ENCODE results near the gene PIM3.

Gene PIM3

GRCh38 chr22:49925525-49926128 lies 34.9 kb upstream of the PIM3 start:
- DNase-seq, result peak; percentile 23
- no peaks in the 10 kb centered on the region for H3K9me2 ChIP-seq (replicated peaks; ENCODE audit: insufficient read depth, low read length)
- H3K4me1 ChIP-seq (ENCODE audit: low read length), result peaks cover 7% of the 10 kb centered on the region
- no peak overlapping the region for H3K4me3 ChIP-seq (ENCODE audit: low read length)
- H3K27me3 ChIP-seq (replicated peaks; ENCODE audit: insufficient read depth, low read length), result no peaks in the 10 kb centered on the region
- no peaks in the 10 kb centered on the region for H3K36me3 ChIP-seq (replicated peaks; ENCODE audit: insufficient read depth, low read length)
- no peaks in the 10 kb centered on the region for H3K9me3 ChIP-seq (replicated peaks; ENCODE audit: insufficient read depth, low read length)
- H3K9ac ChIP-seq (ENCODE audit: low read length), result no peak overlapping the region
- H3K79me2 ChIP-seq (ENCODE audit: low read length), result no peaks in the 10 kb centered on the region
- no peaks in the 10 kb centered on the region for H4K20me1 ChIP-seq (ENCODE audit: insufficient read depth, low read length)
- peak overlapping the region; percentile 4; the same call in 1 of the 2 replicates for H3K4me2 ChIP-seq (ENCODE audit: low read depth, low read length)
- TF ChIP-seq CTCF (IDR thresholded peaks at IDR 0.05; ENCODE audit: low read length), result no peak
- no peak overlapping the region for H2AFZ ChIP-seq (ENCODE audit: low read length)
- peaks cover 3% of the 10 kb centered on the region for H3F3A ChIP-seq (ENCODE audit: insufficient read depth, low read length)
- H3K27ac ChIP-seq (ENCODE audit: low read length), result peak overlapping the region; percentile 6; the same call in 1 of the 2 replicates

- Histone ChIP-seq H4K20me1 (ENCODE audit: insufficient read depth, low read length) (no peaks in the 10 kb centered on the region), H3K4me3 (ENCODE audit: low read length) (no peak overlapping the region), H3K9ac (ENCODE audit: low read length) (no peak overlapping the region), H3K9me2 (replicated peaks; ENCODE audit: insufficient read depth, low read length) (no peaks in the 10 kb centered on the region), H3K27ac (ENCODE audit: low read length) (no peak overlapping the region), H3F3A (ENCODE audit: insufficient read depth, low read length) (peaks cover 15% of the 10 kb centered on the region), H2AFZ (ENCODE audit: low read length) (no peak overlapping the region), H3K27me3 (replicated peaks; ENCODE audit: insufficient read depth, low read length) (no peaks in the 10 kb centered on the region), H3K4me2 (ENCODE audit: low read depth, low read length) (no peak overlapping the region), H3K4me1 (ENCODE audit: low read length) (peaks cover 19% of the 10 kb centered on the region), H3K9me3 (replicated peaks; ENCODE audit: insufficient read depth, low read length) (no peaks in the 10 kb centered on the region), H3K36me3 (replicated peaks; ENCODE audit: insufficient read depth, low read length) (no peaks in the 10 kb centered on the region), H3K79me2 (ENCODE audit: low read length) (no peaks in the 10 kb centered on the region)
- TF ChIP-seq EZH2phosphoT487 (IDR thresholded peaks at IDR 0.05; ENCODE audit: low read length) (no peak), CTCF (IDR thresholded peaks at IDR 0.05; ENCODE audit: low read length) (no peak), EZH2 (optimal IDR thresholded peaks at IDR 0.05; ENCODE audit: low read depth, low read length) (no peak)
- DNase-seq, result no peak
Measured at GRCh38 chr22:49926916-49927315, 33.7 kb upstream of the PIM3 start.

GRCh38 chr22:49927483-49928184 lies 32.9 kb upstream of the PIM3 start:
- TF ChIP-seq EZH2 (optimal IDR thresholded peaks at IDR 0.05; ENCODE audit: low read depth, low read length), result no peak
- no peak for TF ChIP-seq EZH2phosphoT487 (IDR thresholded peaks at IDR 0.05; ENCODE audit: low read length)
- no peak for TF ChIP-seq CTCF (IDR thresholded peaks at IDR 0.05; ENCODE audit: low read length)

More at GRCh38 chr22:49927483-49928184, 32.9 kb upstream of the PIM3 start:
- no peak overlapping the region for H2AFZ ChIP-seq (ENCODE audit: low read length)
- no peaks in the 10 kb centered on the region for H3K79me2 ChIP-seq (ENCODE audit: low read length)
- H3K4me2 ChIP-seq (ENCODE audit: low read depth, low read length), result no peak overlapping the region
- no peaks in the 10 kb centered on the region for H3K9me2 ChIP-seq (replicated peaks; ENCODE audit: insufficient read depth, low read length)
- no peaks in the 10 kb centered on the region for H4K20me1 ChIP-seq (ENCODE audit: insufficient read depth, low read length)
- H3K36me3 ChIP-seq (replicated peaks; ENCODE audit: insufficient read depth, low read length), result no peaks in the 10 kb centered on the region
- DNase-seq, result no peak
- H3K9ac ChIP-seq (ENCODE audit: low read length), result no peak overlapping the region
- H3K9me3 ChIP-seq (replicated peaks; ENCODE audit: insufficient read depth, low read length), result no peaks in the 10 kb centered on the region
- H3K4me3 ChIP-seq (ENCODE audit: low read length), result no peak overlapping the region
- H3K27me3 ChIP-seq (replicated peaks; ENCODE audit: insufficient read depth, low read length), result no peaks in the 10 kb centered on the region
- H3K27ac ChIP-seq (ENCODE audit: low read length), result no peak overlapping the region
- H3F3A ChIP-seq (ENCODE audit: insufficient read depth, low read length), result peaks cover 15% of the 10 kb centered on the region
- peaks cover 19% of the 10 kb centered on the region for H3K4me1 ChIP-seq (ENCODE audit: low read length)

All from MM.1S (cell line).